Chondrocyte (in vitro differentiated cells): ENCODE measurements around the gene SLC4A1. TPM values are rescaled to one million over a fixed set of nuclear protein-coding genes. Genes with fewer than 3 reads are reported as not detected.
"Not testable (repeated sequence)": the region's sequence is repeated elsewhere in the genome, so short reads cannot be mapped to it uniquely, and the experiment has no call there.

ENCODE experiments used
- DNase-seq: peaks from one replicate; pipeline ENCODE4 v3.0.0; 2021; ENCODE audit warnings: mixed read lengths, low spot score
- H3K27ac Mint-ChIP-seq: one replicate; pipeline ENCODE4 v1.8.0; 2021; ENCODE audit warnings: mild to moderate bottlenecking, moderate library complexity, mixed read lengths; ENCODE audit not compliant: unreplicated experiment
- H3K27me3 Mint-ChIP-seq: 2 replicates; pipeline ENCODE4 v1.8.0; 2021; ENCODE audit warnings: low read depth, mixed read lengths
- H3K36me3 Mint-ChIP-seq: 2 replicates; pipeline ENCODE4 v1.8.0; 2021; ENCODE audit warnings: low read depth, mixed read lengths
- H3K4me1 Mint-ChIP-seq: 2 replicates; pipeline ENCODE4 v1.8.0; 2021; ENCODE audit warnings: low read depth, mild to moderate bottlenecking, mixed read lengths
- H3K4me3 Mint-ChIP-seq: one replicate; pipeline ENCODE4 v1.8.0; 2021; ENCODE audit warnings: mild to moderate bottlenecking, moderate library complexity, mixed read lengths; ENCODE audit not compliant: unreplicated experiment
- H3K9me3 Mint-ChIP-seq: 2 replicates; pipeline ENCODE4 v1.8.0; 2021; ENCODE audit warnings: low read depth, mixed read lengths
- CTCF ChIP-seq: fragments of 200-600 bp; sonication (generic); IDR thresholded peaks from 2 replicates; pipeline ENCODE4 v1.5.0; 2021; ENCODE audit warnings: antibody characterized with exemption, mild to moderate bottlenecking, moderate library complexity
- total RNA-seq: library from RNA; stranded (reverse); gene quantifications from 3 replicates; pipeline ENCODE4 v1.2.1, GENCODE V29; 2021

Gene SLC4A1
- total RNA-seq, 1 donor from 2014 or later, result not detected

GRCh38 chr17:44247876-44248736, 19.8 kb downstream of the SLC4A1 start:
- Mint-ChIP-seq H3K27me3 (no peaks in the 10 kb centered on the region), H3K9me3 (no peaks in the 10 kb centered on the region), H3K4me1 (no peaks in the 10 kb centered on the region), H3K27ac (no peak overlapping the region), H3K4me3 (no peak overlapping the region), H3K36me3 (no peaks in the 10 kb centered on the region)
- DNase-seq, result no peak
- no peak for TF ChIP-seq CTCF

GRCh38 chr17:44247440-44247841, 20.5 kb downstream of the SLC4A1 start:
- no peak overlapping the region for H3K27ac Mint-ChIP-seq
- no peak overlapping the region for H3K4me3 Mint-ChIP-seq
- no peaks in the 10 kb centered on the region for H3K9me3 Mint-ChIP-seq
- no peaks in the 10 kb centered on the region for H3K4me1 Mint-ChIP-seq
- H3K36me3 Mint-ChIP-seq, result no peaks in the 10 kb centered on the region
- TF ChIP-seq CTCF, result no peak
- DNase-seq, result no peak
- no peaks in the 10 kb centered on the region for H3K27me3 Mint-ChIP-seq

- H3K27ac Mint-ChIP-seq, result no peak overlapping the region
- no peak for DNase-seq
- H3K27me3 Mint-ChIP-seq, result no peaks in the 10 kb centered on the region
- H3K4me1 Mint-ChIP-seq, result no peaks in the 10 kb centered on the region
- H3K4me3 Mint-ChIP-seq, result no peak overlapping the region
- no peaks in the 10 kb centered on the region for H3K9me3 Mint-ChIP-seq
- no peak for TF ChIP-seq CTCF
- H3K36me3 Mint-ChIP-seq, result no peaks in the 10 kb centered on the region
Observed at GRCh38 chr17:44241106-44241624, 26.8 kb downstream of the SLC4A1 start.

GRCh38 chr17:44237886-44238285, 30.0 kb downstream of the SLC4A1 start:
- DNase-seq, H3K9me3 Mint-ChIP-seq, H3K27me3 Mint-ChIP-seq, H3K4me3 Mint-ChIP-seq, H3K27ac Mint-ChIP-seq, H3K4me1 Mint-ChIP-seq, H3K36me3 Mint-ChIP-seq: not testable (repeated sequence)

- Mint-ChIP-seq H3K27me3 (no peaks in the 10 kb centered on the region), H3K27ac (no peak overlapping the region), H3K36me3 (no peaks in the 10 kb centered on the region), H3K4me3 (no peak overlapping the region), H3K9me3 (no peaks in the 10 kb centered on the region), H3K4me1 (peaks cover 10% of the 10 kb centered on the region)
- no peak for TF ChIP-seq CTCF
- no peak for DNase-seq
Observed at GRCh38 chr17:44236444-44236991, 31.4 kb downstream of the SLC4A1 start.
